Activated B cell treated with CpG ODN at 0.5 μM for 24 hours (primary cell): ENCODE data around the gene TMEM14B. TPM values are rescaled to one million over a fixed set of nuclear protein-coding genes. Genes with fewer than 3 reads are reported as not detected.
A peak's percentile ranks its signal among the peaks of the same experiment; 100 is the strongest.

Experiments
- ATAC-seq: fragments of 200-7000 bp; cut with Tn5 transposase; one replicate; pipeline ENCODE4 v1.10.0; 2021; ENCODE audit warnings: low read depth, mild to moderate bottlenecking, moderate library complexity
- CTCF ChIA-PET: fragments of 350-600 bp; sonication (Branson Sonifier 250); formaldehyde crosslinking; loops from one replicate; lab custom pipeline; 2021; ENCODE audit warnings: antibody characterized with exemption; lab: Charles Lee
- POLR2A ChIA-PET: fragments of 350-600 bp; sonication (Branson Sonifier 250); formaldehyde crosslinking; loops from one replicate; lab custom pipeline; 2021; ENCODE audit warnings: antibody characterized with exemption; lab: Charles Lee
- DNase-seq: peaks from one replicate; pipeline ENCODE4 v3.0.0; 2022
- H3K27ac Mint-ChIP-seq: one replicate; pipeline ENCODE4 v1.8.0; 2020; ENCODE audit warnings: mixed read lengths
- H3K27me3 Mint-ChIP-seq: one replicate; pipeline ENCODE4 v1.8.0; 2021; ENCODE audit warnings: mixed read lengths
- H3K36me3 Mint-ChIP-seq: one replicate; pipeline ENCODE4 v1.8.0; 2021; ENCODE audit warnings: low read depth, mixed read lengths
- H3K4me1 Mint-ChIP-seq: one replicate; pipeline ENCODE4 v1.8.0; 2021; ENCODE audit warnings: mixed read lengths
- H3K4me3 Mint-ChIP-seq: one replicate; pipeline ENCODE4 v1.8.0; 2020; ENCODE audit warnings: mild to moderate bottlenecking, mixed read lengths
- H3K9me3 Mint-ChIP-seq: one replicate; pipeline ENCODE4 v1.8.0; 2020; ENCODE audit warnings: mixed read lengths
- CTCF ChIP-seq: fragments of 200-600 bp; IDR thresholded peaks from one replicate; pipeline ENCODE4 v1.8.0; 2022; ENCODE audit warnings: antibody characterized with exemption, mild to moderate bottlenecking
- intact Hi-C: fragments of 100-400 bp; cut with micrococcal nuclease; formaldehyde crosslinking; loops from one replicate; pipeline ENCODE4 v1.15.1; 2024
- total RNA-seq: library from RNA; stranded (reverse); gene quantifications from 2 replicates; pipeline ENCODE4 v1.2.3, GENCODE V29; 2022

Gene TMEM14B
- total RNA-seq, 1 donor from 2014 or later, result 63.4 TPM

DNA sequence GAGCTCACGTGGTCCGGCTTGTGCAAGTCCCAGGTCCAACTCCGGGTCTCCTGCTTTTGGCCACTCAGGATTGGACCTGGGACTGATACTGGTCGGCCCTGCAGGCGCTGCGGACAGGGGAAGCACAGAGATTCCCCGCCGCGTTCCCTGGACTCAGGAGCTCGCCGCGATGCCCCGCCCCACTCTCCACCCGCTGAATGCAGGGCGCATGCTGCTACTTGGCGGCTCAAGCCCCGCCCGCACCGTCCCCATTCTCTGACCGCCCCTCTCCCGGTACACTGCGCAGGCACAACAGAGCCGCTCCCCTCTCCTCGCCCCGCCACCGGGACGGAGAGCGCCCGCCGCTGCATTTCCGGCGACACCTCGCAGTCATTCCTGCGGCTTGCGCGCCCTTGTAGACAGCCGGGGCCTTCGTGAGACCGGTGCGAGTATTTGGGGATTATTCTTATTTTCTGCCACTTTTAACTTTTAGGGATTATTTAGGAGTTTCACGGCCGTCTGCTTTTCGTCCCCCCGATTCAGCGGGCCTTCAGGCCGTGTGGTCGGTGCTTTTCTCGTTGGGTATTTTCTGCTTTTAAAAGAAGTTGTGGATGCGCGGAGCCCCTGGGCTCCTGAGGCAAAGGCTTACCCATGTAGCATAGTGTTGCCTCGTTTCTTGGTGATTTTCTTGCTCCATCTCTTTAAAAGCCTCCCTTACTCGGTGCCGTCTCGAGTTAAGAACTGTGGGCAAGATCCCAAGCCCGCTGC, 24.6 kb upstream of the TMEM14B start, which contains the start of gene TMEM14C:
TSS of gene TMEM14C (plus strand) at position 251 of the 747 bp plus-strand sequence. CDS start 1,544 bp downstream, outside the sequence.
- peak; percentile 78 for DNase-seq
- no peaks in the 10 kb centered on the region for H3K27me3 Mint-ChIP-seq
- H3K36me3 Mint-ChIP-seq, result peaks cover 17% of the 10 kb centered on the region
- peaks cover 39% of the 10 kb centered on the region for H3K4me1 Mint-ChIP-seq
- H3K27ac Mint-ChIP-seq, result peak within 1 kb of the TSS; percentile 89
- H3K9me3 Mint-ChIP-seq, result peaks cover 4% of the 10 kb centered on the region
- ChIA-PET CTCF (no interaction called here), POLR2A (interaction anchor here (0.6 to 6.4 kb wide), 6 partner anchors 13 to 193 kb away, joined by 3 to 75 read pairs (median 4); partner anchors contain the start of genes C6orf52 and PAK1IP1)
- peak within 1 kb of the TSS; percentile 93 for H3K4me3 Mint-ChIP-seq
- ATAC-seq, result peak; percentile 98
- no peak for TF ChIP-seq CTCF
- intact Hi-C loops, result loop anchor here (1.0 to 2.0 kb wide), 4 partner anchors 24 to 213 kb away; partner anchors contain the start of genes C6orf52, MAK, PAK1IP1 and TMEM14B

GRCh38 chr6:10723567-10723881, 24.1 kb upstream of the TMEM14B start:
- Mint-ChIP-seq H3K36me3 (peaks cover 22% of the 10 kb centered on the region), H3K9me3 (peaks cover 2% of the 10 kb centered on the region), H3K27ac (peak overlapping the region; percentile 89), H3K4me3 (peak overlapping the region; percentile 93), H3K27me3 (no peaks in the 10 kb centered on the region), H3K4me1 (peaks cover 39% of the 10 kb centered on the region)
- ChIA-PET CTCF (no interaction called here), POLR2A (interaction anchor here (0.7 to 6.4 kb wide), 2 partner anchors 29 to 193 kb away, joined by 4 to 75 read pairs; partner anchors contain the start of genes C6orf52 and PAK1IP1)
- TF ChIP-seq CTCF, result no peak
- DNase-seq (no peak), ATAC-seq (no peak)
- intact Hi-C loops, result loop anchor here (1.0 to 2.0 kb wide), 4 partner anchors 24 to 213 kb away; partner anchors contain the start of genes C6orf52, MAK, PAK1IP1 and TMEM14B

GRCh38 chr6:10725044-10725443, 22.6 kb upstream of the TMEM14B start:
- Mint-ChIP-seq H3K4me3 (no peak overlapping the region), H3K27ac (no peak overlapping the region), H3K4me1 (peaks cover 39% of the 10 kb centered on the region), H3K27me3 (no peaks in the 10 kb centered on the region), H3K9me3 (no peaks in the 10 kb centered on the region), H3K36me3 (peaks cover 29% of the 10 kb centered on the region)
- ChIA-PET CTCF (interaction anchor here (1.0 kb wide), 1 partner anchor 215 kb away, joined by 3 read pairs; no protein-coding TSS in a partner anchor), POLR2A (interaction anchor here (0.6 to 6.4 kb wide), 2 partner anchors 30 to 205 kb away, joined by 9 to 75 read pairs; partner anchors contain the start of genes C6orf52 and PAK1IP1)
- no peak for TF ChIP-seq CTCF
- intact Hi-C loops, result no loop called here
- no peak for DNase-seq
- ATAC-seq, result no peak

- Mint-ChIP-seq H3K27ac (no peak overlapping the region), H3K4me1 (peaks cover 39% of the 10 kb centered on the region), H3K4me3 (no peak overlapping the region), H3K9me3 (no peaks in the 10 kb centered on the region), H3K27me3 (no peaks in the 10 kb centered on the region), H3K36me3 (peaks cover 35% of the 10 kb centered on the region)
- ATAC-seq (no peak), DNase-seq (no peak)
- POLR2A ChIA-PET, result no interaction called here
- no peak for TF ChIP-seq CTCF
- CTCF ChIA-PET, result no interaction called here
- intact Hi-C loops, result no loop called here
Observed at GRCh38 chr6:10725716-10726115, 21.9 kb upstream of the TMEM14B start.

- no peak overlapping the region for H3K27ac Mint-ChIP-seq
- TF ChIP-seq CTCF, result no peak
- ATAC-seq, result no peak
- H3K36me3 Mint-ChIP-seq, result peaks cover 36% of the 10 kb centered on the region
- no peak for DNase-seq
- no peaks in the 10 kb centered on the region for H3K9me3 Mint-ChIP-seq
- intact Hi-C loops, result no loop called here
- ChIA-PET POLR2A (no interaction called here), CTCF (no interaction called here)
- peaks cover 7% of the 10 kb centered on the region for H3K4me1 Mint-ChIP-seq
- H3K4me3 Mint-ChIP-seq, result no peak overlapping the region
- no peaks in the 10 kb centered on the region for H3K27me3 Mint-ChIP-seq
Observed at GRCh38 chr6:10730254-10730653, 17.4 kb upstream of the TMEM14B start.
